ENCODE results near the gene PCBP1. TPM values are rescaled to one million over a fixed set of nuclear protein-coding genes. Genes with fewer than 3 reads are reported as not detected.

PCBP1 gene
- polyA plus RNA-seq, 1 donor from 2014 or later, result 33.3 TPM

DNA sequence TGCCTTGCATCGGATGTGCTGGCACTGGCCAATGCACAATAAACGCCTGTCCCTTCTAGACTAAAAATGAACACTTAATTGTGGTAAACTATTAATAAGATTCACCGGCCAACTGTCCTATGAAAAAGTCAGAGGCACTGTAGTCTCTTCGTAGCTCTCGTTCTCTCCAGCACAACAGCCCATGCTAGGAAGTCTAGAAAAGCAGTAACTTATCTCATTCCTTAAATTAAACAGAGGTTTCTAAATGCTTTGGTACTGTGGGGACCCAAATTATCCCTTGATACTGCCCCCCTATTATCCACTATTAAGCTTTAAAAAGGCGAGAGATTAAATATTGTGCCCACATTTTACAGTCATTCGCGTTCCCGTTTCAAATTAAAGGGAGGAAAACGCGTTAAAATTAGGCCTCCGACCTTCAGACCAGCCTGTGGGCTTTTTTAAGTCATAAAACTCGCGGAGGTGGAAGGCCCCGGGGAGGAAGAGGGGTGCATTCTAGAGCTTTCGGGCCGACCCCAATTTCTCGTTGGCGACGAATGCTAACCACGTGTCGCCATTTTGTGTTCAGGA, 1.5 kb upstream of the PCBP1 start:
- no peaks in the 10 kb centered on the region for H4K20me1 ChIP-seq (ENCODE audit: insufficient read depth)

DNA sequence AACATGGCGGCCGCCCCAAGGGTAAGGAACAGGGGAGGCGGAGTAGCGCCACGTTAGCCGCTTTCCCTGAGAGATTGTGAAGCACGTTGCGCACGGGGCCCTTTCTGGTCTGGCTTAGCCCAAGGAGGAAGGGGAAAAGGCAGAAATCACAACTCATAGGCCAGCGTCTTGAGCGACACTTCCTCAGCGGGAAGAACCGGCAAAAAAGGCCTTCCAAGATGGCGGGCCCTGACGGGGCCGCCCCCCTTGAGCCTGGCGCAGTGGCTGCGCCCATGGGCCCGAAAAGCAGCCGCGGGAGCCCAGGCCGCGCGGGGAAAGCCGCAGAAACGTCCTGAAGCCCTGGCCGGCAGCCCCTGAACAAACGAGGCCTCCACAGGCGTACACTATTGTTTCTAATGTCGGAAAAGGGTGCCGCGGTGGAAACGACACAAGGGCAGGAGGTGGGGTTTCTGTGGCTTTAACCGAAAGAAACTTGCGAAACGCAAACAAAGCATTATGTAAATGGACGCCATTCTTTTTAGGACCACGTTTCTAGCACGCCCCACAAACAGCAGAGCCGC, 919 bp upstream of the PCBP1 start:
- Histone ChIP-seq H2AFZ (ENCODE audit: low read depth, low read length) (peak overlapping the region; percentile 36), H3K4me2 (ENCODE audit: low read length) (peak overlapping the region; percentile 87), H4K20me1 (ENCODE audit: insufficient read depth) (no peaks in the 10 kb centered on the region), H3K27me3 (ENCODE audit: insufficient read depth, low read depth, low read length) (no peaks in the 10 kb centered on the region), H3K27ac (ENCODE audit: low read length) (peak overlapping the region; percentile 100), H3K4me3 (ENCODE audit: low read length) (peak overlapping the region; percentile 84), H3K9ac (ENCODE audit: low read length) (peak overlapping the region; percentile 99), H3K36me3 (ENCODE audit: insufficient read depth, low read length) (no peaks in the 10 kb centered on the region), H3F3A (ENCODE audit: insufficient read depth, low read length, poor library complexity, severe bottlenecking) (peaks cover 15% of the 10 kb centered on the region), H3K9me2 (ENCODE audit: insufficient read depth, low read length) (no peaks in the 10 kb centered on the region), H3K79me2 (replicated peaks; ENCODE audit: insufficient read depth, low read length) (peaks cover 47% of the 10 kb centered on the region), H3K9me3 (ENCODE audit: low read length) (no peaks in the 10 kb centered on the region)
- TF ChIP-seq POLR2AphosphoS5 (IDR thresholded peaks at IDR 0.05) (peak; percentile 67), RAD21 (conservative IDR thresholded peaks at IDR 0.05) (no peak), TAF1 (IDR thresholded peaks at IDR 0.05; ENCODE audit: low read depth) (peak; percentile 93), MXI1 (conservative IDR thresholded peaks at IDR 0.05; ENCODE audit: poor library complexity, severe bottlenecking) (no peak), EP300 (conservative IDR thresholded peaks at IDR 0.05; ENCODE audit: poor library complexity, severe bottlenecking) (peak; percentile 25), SMC3 (conservative IDR thresholded peaks at IDR 0.05; ENCODE audit: poor library complexity) (no peak), REST (IDR thresholded peaks at IDR 0.05; ENCODE audit: borderline replicate concordance) (peak; percentile 95)

More for the DNA sequence above, 1.5 kb upstream of the PCBP1 start:
- Histone ChIP-seq H3K27ac (ENCODE audit: low read length) (peak overlapping the region; percentile 100), H3K9ac (ENCODE audit: low read length) (peak overlapping the region; percentile 99), H3K9me3 (ENCODE audit: low read length) (no peaks in the 10 kb centered on the region), H3K4me3 (ENCODE audit: low read length) (peak overlapping the region; percentile 84), H2AFZ (ENCODE audit: low read depth, low read length) (peak overlapping the region; percentile 36), H3K79me2 (replicated peaks; ENCODE audit: insufficient read depth, low read length) (peaks cover 47% of the 10 kb centered on the region), H3K36me3 (ENCODE audit: insufficient read depth, low read length) (peaks cover 2% of the 10 kb centered on the region), H3K4me2 (ENCODE audit: low read length) (peak overlapping the region; percentile 87), H3K9me2 (ENCODE audit: insufficient read depth, low read length) (no peaks in the 10 kb centered on the region), H3F3A (ENCODE audit: insufficient read depth, low read length, poor library complexity, severe bottlenecking) (peaks cover 15% of the 10 kb centered on the region), H3K27me3 (ENCODE audit: insufficient read depth, low read depth, low read length) (no peaks in the 10 kb centered on the region)
- TF ChIP-seq CTCF (IDR thresholded peaks at IDR 0.05; ENCODE audit: poor library complexity, severe bottlenecking) (no peak), EZH2 (IDR thresholded peaks at IDR 0.05; ENCODE audit: borderline replicate concordance, insufficient read depth, low read length, poor library complexity, severe bottlenecking) (no peak), POLR2AphosphoS5 (IDR thresholded peaks at IDR 0.05) (no peak), TAF1 (IDR thresholded peaks at IDR 0.05; ENCODE audit: low read depth) (no peak), RAD21 (conservative IDR thresholded peaks at IDR 0.05) (no peak), REST (IDR thresholded peaks at IDR 0.05; ENCODE audit: borderline replicate concordance) (no peak), MXI1 (conservative IDR thresholded peaks at IDR 0.05; ENCODE audit: poor library complexity, severe bottlenecking) (no peak), SMC3 (conservative IDR thresholded peaks at IDR 0.05; ENCODE audit: poor library complexity) (no peak), EP300 (conservative IDR thresholded peaks at IDR 0.05; ENCODE audit: poor library complexity, severe bottlenecking) (no peak)
